ENCODE data around the gene RFPL2. TPM values are rescaled to one million over a fixed set of nuclear protein-coding genes. Genes with fewer than 3 reads are reported as not detected.

RFPL2 gene
- total RNA-seq (2014; rRNA removed; shearing (Covaris generic)) (not detected in 2 replicates), polyA plus RNA-seq (2016; fragmentation: Nextera tagmentation; extraction: Ambion mirVana) (not detected in 2 replicates)

DNA sequence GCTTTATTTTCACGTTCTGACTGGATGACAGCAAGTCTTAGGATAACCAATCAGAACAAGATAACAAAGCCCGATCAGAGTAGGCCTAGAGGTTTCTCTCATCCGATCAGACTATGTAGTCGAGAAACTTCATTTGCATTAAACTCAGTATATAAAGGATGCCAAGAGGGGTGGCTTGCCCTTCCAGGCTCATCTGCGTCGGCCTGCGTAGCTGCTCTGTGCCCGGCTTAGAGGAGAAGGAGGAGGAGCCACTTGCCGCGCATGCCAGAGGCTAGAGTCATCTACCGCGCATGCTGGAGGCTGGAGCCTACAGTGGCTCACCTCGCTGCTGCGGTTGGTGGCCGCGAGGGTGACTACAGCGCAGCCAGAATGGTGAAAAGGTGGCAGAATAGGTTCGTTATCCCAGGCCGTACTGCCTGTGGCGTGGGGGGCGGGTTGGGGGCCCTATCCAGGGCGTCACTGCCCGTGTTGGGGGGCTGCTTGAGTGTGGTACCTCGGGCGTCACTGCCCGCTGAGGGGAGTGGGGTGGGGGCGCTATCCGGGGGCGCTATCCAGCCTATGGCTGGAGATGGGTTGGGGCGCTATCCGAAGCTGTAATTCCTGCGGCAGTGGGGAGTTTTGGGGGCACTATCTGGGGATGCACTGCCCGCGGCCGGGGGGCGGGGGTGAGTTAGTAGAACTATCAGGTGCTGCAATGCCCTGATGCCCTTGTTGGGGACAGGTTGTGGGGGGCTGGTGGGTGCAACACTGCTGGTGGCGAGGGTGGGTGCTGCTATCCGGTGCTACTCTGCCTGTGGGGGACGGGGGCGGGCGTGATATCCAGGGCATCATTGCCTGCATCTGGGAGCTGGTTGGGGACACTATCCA is at the start of gene RFPL2:
RFPL2 (minus strand) TSS at position 218 of the 867 bp plus-strand sequence. CDS start 2,622 bp downstream, outside the sequence.
- no peaks in the 10 kb centered on the region for H3F3A ChIP-seq (ENCODE audit: insufficient read depth)
- peak; percentile 5 for DNase-seq
- no peaks in the 10 kb centered on the region for H3K9me3 ChIP-seq (ENCODE audit: low read depth)
- H3K27me3 ChIP-seq (replicated peaks; ENCODE audit: insufficient read depth), result peaks cover 6% of the 10 kb centered on the region
- H3K4me2 ChIP-seq (ENCODE audit: unreplicated experiment), result no peak within 1 kb of the TSS
- 79 to 83% methylated on average over 20 to 41 of the region's 41 CpGs for WGBS, 2 experiments (ENCODE audit: low coverage in 1 of 2, low lambda C conversion rate in 2 of 2, missing lambda C conversion rate in 2 of 2)
- no peaks in the 10 kb centered on the region for H3K9me2 ChIP-seq (ENCODE audit: insufficient read depth)
- in situ Hi-C loops (cut with MboI), result no loop called here
- no peak within 1 kb of the TSS for H3K9ac ChIP-seq
- H3K79me2 ChIP-seq (ENCODE audit: insufficient read depth), result no peaks in the 10 kb centered on the region
- H4K20me1 ChIP-seq (ENCODE audit: insufficient read depth), result no peaks in the 10 kb centered on the region
- TF ChIP-seq EZH2phosphoT487 (IDR thresholded peaks at IDR 0.05; ENCODE audit: insufficient read depth, low read depth) (no peak), EZH2 (IDR thresholded peaks at IDR 0.05; ENCODE audit: insufficient read depth, poor library complexity, severe bottlenecking) (no peak)
- H3K4me1 ChIP-seq (ENCODE audit: insufficient read depth), result no peaks in the 10 kb centered on the region
- H3K36me3 ChIP-seq (ENCODE audit: low read depth), result no peaks in the 10 kb centered on the region
- no peak within 1 kb of the TSS for H3K27ac ChIP-seq
- no peak within 1 kb of the TSS for H3K4me3 ChIP-seq
- H2AFZ ChIP-seq, result no peak within 1 kb of the TSS

DNA sequence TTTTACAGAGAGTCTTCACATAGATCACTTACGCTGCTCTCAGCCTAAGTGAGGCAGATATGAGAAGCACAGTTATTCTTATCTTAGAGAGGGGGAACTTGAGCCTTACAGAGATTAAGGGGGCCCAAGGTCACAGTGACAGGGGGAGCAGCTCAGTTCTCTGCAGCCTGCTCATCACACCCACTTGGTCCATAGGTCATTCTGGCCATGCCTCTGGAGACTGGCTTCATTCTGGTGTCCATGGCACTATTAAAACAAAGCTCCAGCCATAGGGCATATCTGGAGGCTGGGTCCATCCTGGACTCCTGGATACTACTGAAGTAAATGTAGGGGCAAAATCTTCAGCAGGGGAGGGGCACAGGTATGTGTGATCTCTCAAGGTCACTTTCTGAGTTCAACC is 44.4 kb upstream of the RFPL2 start:
- Histone ChIP-seq H4K20me1 (ENCODE audit: insufficient read depth) (no peaks in the 10 kb centered on the region), H2AFZ (no peak overlapping the region), H3K9me3 (ENCODE audit: low read depth) (no peaks in the 10 kb centered on the region), H3K79me2 (ENCODE audit: insufficient read depth) (no peaks in the 10 kb centered on the region), H3K36me3 (ENCODE audit: low read depth) (no peaks in the 10 kb centered on the region), H3K27me3 (replicated peaks; ENCODE audit: insufficient read depth) (peaks cover 4% of the 10 kb centered on the region; the same call in 1 of the 2 replicates), H3K9me2 (ENCODE audit: insufficient read depth) (no peaks in the 10 kb centered on the region), H3K9ac (no peak overlapping the region), H3K4me3 (no peak overlapping the region), H3K4me2 (ENCODE audit: unreplicated experiment) (no peak overlapping the region), H3K27ac (no peak overlapping the region), H3K4me1 (ENCODE audit: insufficient read depth) (no peaks in the 10 kb centered on the region), H3F3A (ENCODE audit: insufficient read depth) (no peaks in the 10 kb centered on the region)
- no peak for TF ChIP-seq EZH2 (IDR thresholded peaks at IDR 0.05; ENCODE audit: insufficient read depth, poor library complexity, severe bottlenecking)
- TF ChIP-seq EZH2phosphoT487 (IDR thresholded peaks at IDR 0.05; ENCODE audit: insufficient read depth, low read depth), result no peak
- no peak for DNase-seq
- in situ Hi-C loops (cut with MboI), result no loop called here
- 53 to 57% methylated on average over 1 of the region's 1 CpG for WGBS, 2 experiments (ENCODE audit: low coverage in 1 of 2, low lambda C conversion rate in 2 of 2, missing lambda C conversion rate in 2 of 2)

DNA sequence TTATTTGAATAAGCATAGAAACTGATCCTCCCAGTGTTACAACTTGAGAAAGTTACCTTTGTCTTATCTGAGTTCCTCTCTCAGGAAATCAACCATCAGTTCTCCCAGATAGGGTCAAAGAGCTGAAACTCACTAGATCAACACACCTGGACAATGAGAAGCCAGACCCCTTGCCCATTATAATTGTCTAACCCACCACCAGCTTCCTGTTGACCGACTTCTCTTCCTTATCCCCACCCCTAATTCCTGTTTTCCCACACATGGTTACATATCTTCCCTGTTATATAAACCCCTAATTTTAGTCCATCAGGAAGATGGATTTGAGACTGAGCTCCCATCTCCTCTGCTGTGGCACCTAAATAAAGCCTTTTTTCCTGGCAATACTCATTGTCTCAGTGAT is 43.4 kb upstream of the RFPL2 start:
- H3F3A ChIP-seq (ENCODE audit: insufficient read depth), result no peaks in the 10 kb centered on the region
- no peaks in the 10 kb centered on the region for H4K20me1 ChIP-seq (ENCODE audit: insufficient read depth)
- H3K9ac ChIP-seq, result no peak overlapping the region
- 14 to 23% methylated on average over 1 of the region's 1 CpG for WGBS, 2 experiments (ENCODE audit: low coverage in 1 of 2, low lambda C conversion rate in 2 of 2, missing lambda C conversion rate in 2 of 2)
- no peak overlapping the region for H3K27ac ChIP-seq
- peaks cover 4% of the 10 kb centered on the region; the same call in 1 of the 2 replicates for H3K27me3 ChIP-seq (replicated peaks; ENCODE audit: insufficient read depth)
- no peak overlapping the region for H3K4me2 ChIP-seq (ENCODE audit: unreplicated experiment)
- DNase-seq, result no peak
- in situ Hi-C loops (cut with MboI), result no loop called here
- H3K9me2 ChIP-seq (ENCODE audit: insufficient read depth), result no peaks in the 10 kb centered on the region
- H2AFZ ChIP-seq, result no peak overlapping the region
- no peaks in the 10 kb centered on the region for H3K36me3 ChIP-seq (ENCODE audit: low read depth)
- TF ChIP-seq EZH2 (IDR thresholded peaks at IDR 0.05; ENCODE audit: insufficient read depth, poor library complexity, severe bottlenecking) (no peak), EZH2phosphoT487 (IDR thresholded peaks at IDR 0.05; ENCODE audit: insufficient read depth, low read depth) (no peak)
- H3K79me2 ChIP-seq (ENCODE audit: insufficient read depth), result no peaks in the 10 kb centered on the region
- no peaks in the 10 kb centered on the region for H3K9me3 ChIP-seq (ENCODE audit: low read depth)
- H3K4me3 ChIP-seq, result no peak overlapping the region
- H3K4me1 ChIP-seq (ENCODE audit: insufficient read depth), result no peaks in the 10 kb centered on the region

DNA sequence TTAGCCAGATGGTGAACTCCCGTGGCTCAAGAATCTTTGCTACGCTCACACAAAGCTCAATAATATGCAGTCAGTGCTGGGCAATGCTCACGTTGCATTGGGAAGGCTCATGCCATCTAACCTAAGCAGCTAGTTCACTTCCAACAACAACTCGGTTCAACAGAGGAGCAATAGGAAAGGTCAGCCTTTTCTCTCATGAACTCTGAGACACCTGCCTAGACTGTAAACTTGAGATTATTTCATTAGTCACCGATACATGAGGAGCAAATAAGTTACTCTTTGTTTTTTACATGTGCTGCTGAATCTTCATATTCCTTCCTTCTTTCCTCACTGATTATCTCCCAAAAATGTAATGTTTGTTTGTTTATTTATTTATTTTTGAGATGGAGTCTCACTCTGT is 41.3 kb upstream of the RFPL2 start:
- Histone ChIP-seq H3K79me2 (ENCODE audit: insufficient read depth) (no peaks in the 10 kb centered on the region), H3K4me1 (ENCODE audit: insufficient read depth) (no peaks in the 10 kb centered on the region), H2AFZ (no peak overlapping the region), H4K20me1 (ENCODE audit: insufficient read depth) (no peaks in the 10 kb centered on the region), H3K36me3 (ENCODE audit: low read depth) (no peaks in the 10 kb centered on the region), H3K4me2 (ENCODE audit: unreplicated experiment) (no peak overlapping the region), H3K27me3 (replicated peaks; ENCODE audit: insufficient read depth) (no peaks in the 10 kb centered on the region; the same call in 1 of the 2 replicates), H3F3A (ENCODE audit: insufficient read depth) (no peaks in the 10 kb centered on the region), H3K9me3 (ENCODE audit: low read depth) (no peaks in the 10 kb centered on the region), H3K9ac (no peak overlapping the region), H3K4me3 (no peak overlapping the region), H3K27ac (no peak overlapping the region), H3K9me2 (ENCODE audit: insufficient read depth) (no peaks in the 10 kb centered on the region)
- in situ Hi-C loops (cut with MboI), result no loop called here
- WGBS, 2 experiments (ENCODE audit: low coverage in 1 of 2, low lambda C conversion rate in 2 of 2, missing lambda C conversion rate in 2 of 2), result 25 to 30% methylated on average over 5 of the region's 5 CpGs
- TF ChIP-seq EZH2phosphoT487 (IDR thresholded peaks at IDR 0.05; ENCODE audit: insufficient read depth, low read depth) (no peak), EZH2 (IDR thresholded peaks at IDR 0.05; ENCODE audit: insufficient read depth, poor library complexity, severe bottlenecking) (no peak)
- DNase-seq, result no peak
